Breast epithelium (tissue), 3 donors: ENCODE results near the gene ADD1.

Experiments
- CTCF ChIP-seq, 3 donors: fragments of 450-650 bp; IDR thresholded peaks; one replicate each; pipeline ENCODE4 v1.5.1; 2016 to 2017; ENCODE audit warnings: antibody characterized with exemption in 3 of 3, mild to moderate bottlenecking in 3 of 3, moderate library complexity in 3 of 3
- POLR2AphosphoS5 ChIP-seq, 3 donors: sonication (generic); formaldehyde crosslinking; IDR thresholded peaks; one replicate each; pipeline ENCODE4 v1.6.1; 2017; ENCODE audit warnings: antibody characterized with exemption in 3 of 3

GRCh38 chr4:2930758-2931511, 87.3 kb downstream of the ADD1 start:
- TF ChIP-seq CTCF (IDR thresholded peaks at IDR 0.05) (peak; percentile 46 to 60 (median 54)), POLR2AphosphoS5 (IDR thresholded peaks at IDR 0.05) (peak in 2 of 3 donors; percentile 21 to 25)
